T-helper 2 cell treated with Interferon-gamma antibody and Interleukin-4, amounts not matched to agents 5 μg/mL and 100 μg/mL, for 36 hours (primary cell): ENCODE measurements around the gene RCAN2.

Experiments used
- DNase-seq: peaks from one replicate; pipeline ENCODE4 v3.0.0; 2021; ENCODE audit warnings: low spot score
- H3K27ac Mint-ChIP-seq: one replicate; pipeline ENCODE4 v1.8.0; 2021; ENCODE audit warnings: mild to moderate bottlenecking, mixed read lengths
- H3K27me3 Mint-ChIP-seq: one replicate; pipeline ENCODE4 v1.8.0; 2021; ENCODE audit warnings: low read depth, mixed read lengths
- H3K36me3 Mint-ChIP-seq: one replicate; pipeline ENCODE4 v1.8.0; 2021; ENCODE audit warnings: low read depth, mixed read lengths
- H3K4me1 Mint-ChIP-seq: one replicate; pipeline ENCODE4 v1.8.0; 2021; ENCODE audit warnings: low read depth, mixed read lengths
- H3K4me3 Mint-ChIP-seq: one replicate; pipeline ENCODE4 v1.8.0; 2022; ENCODE audit warnings: mild to moderate bottlenecking, moderate library complexity, mixed read lengths
- H3K9me3 Mint-ChIP-seq: one replicate; pipeline ENCODE4 v1.8.0; 2021; ENCODE audit warnings: mixed read lengths

Gene RCAN2

DNA sequence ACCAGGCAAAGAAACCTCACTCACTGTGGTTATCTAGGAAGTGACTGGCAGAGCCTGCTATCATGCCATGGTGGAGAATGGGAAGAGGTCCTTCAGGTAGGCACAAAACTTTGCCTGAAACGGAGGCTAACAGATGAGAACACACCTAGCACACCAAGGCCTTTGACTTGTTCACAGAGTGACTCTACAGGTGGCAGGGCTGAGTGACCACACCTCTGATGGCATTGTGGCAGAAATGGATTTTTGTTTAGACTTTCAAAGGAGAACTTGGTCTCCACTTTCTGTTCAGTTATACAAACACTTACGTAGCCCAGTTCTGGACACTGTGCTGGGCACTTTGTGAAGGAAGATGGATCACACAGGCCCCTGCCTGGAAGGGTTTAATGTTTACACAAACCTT lies 204.2 kb downstream of the RCAN2 start:
- Mint-ChIP-seq H3K4me3 (no peak overlapping the region), H3K9me3 (no peaks in the 10 kb centered on the region), H3K4me1 (peaks cover 2% of the 10 kb centered on the region), H3K27me3 (peaks cover 24% of the 10 kb centered on the region), H3K36me3 (no peaks in the 10 kb centered on the region), H3K27ac (no peak overlapping the region)
- DNase-seq: no peak

GRCh38 chr6:46284475-46284874 lies 206.8 kb downstream of the RCAN2 start:
- Mint-ChIP-seq H3K36me3 (no peaks in the 10 kb centered on the region), H3K27ac (no peak overlapping the region), H3K9me3 (no peaks in the 10 kb centered on the region), H3K27me3 (peaks cover 17% of the 10 kb centered on the region), H3K4me3 (no peak overlapping the region), H3K4me1 (peaks cover 2% of the 10 kb centered on the region)
- DNase-seq: no peak

DNA sequence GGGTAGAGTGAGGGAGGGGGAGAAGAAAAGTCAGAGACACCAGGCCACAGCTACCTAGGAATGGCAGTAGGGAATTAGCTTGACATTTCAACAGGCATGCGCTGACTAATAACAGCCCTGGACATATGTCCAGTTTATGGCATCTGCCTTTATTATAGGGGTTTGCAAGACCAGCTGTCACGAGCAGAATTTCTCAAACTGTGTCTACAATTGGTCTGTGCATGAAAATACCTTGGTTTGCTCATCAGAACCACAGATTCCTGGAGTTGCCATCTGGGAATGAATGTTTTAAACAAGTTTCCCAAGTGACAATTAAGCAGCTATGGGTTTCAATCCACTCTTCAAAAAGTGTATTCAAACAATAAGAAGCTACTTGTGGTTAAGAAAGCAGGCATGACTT lies 210.1 kb downstream of the RCAN2 start:
- H3K4me1 Mint-ChIP-seq: no peaks in the 10 kb centered on the region
- no peaks in the 10 kb centered on the region for H3K36me3 Mint-ChIP-seq
- H3K27ac Mint-ChIP-seq: no peak overlapping the region
- no peak for DNase-seq
- H3K4me3 Mint-ChIP-seq: no peak overlapping the region
- no peaks in the 10 kb centered on the region for H3K9me3 Mint-ChIP-seq
- peaks cover 16% of the 10 kb centered on the region for H3K27me3 Mint-ChIP-seq

DNA sequence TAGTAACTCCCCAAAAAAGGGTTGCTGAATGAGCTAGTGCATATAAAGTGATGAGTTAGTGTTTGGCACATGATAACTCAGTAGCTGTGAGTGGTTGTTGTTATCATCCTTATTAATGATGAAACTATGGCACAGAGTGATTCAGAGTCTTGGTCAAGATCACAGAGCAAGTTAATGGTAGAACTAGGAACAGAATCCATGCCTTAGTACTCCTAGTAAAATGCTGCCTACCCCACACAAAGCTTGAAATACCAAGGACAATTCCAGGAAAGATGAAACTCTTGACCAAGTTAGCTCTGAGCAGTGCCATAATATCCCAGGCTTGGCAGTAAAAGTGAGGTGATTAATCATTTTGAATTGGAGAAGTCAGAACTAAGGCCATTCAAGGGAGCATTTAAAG lies 211.4 kb downstream of the RCAN2 start:
- H3K27me3 Mint-ChIP-seq: peaks cover 20% of the 10 kb centered on the region
- no peaks in the 10 kb centered on the region for H3K36me3 Mint-ChIP-seq
- H3K27ac Mint-ChIP-seq: no peak overlapping the region
- H3K4me1 Mint-ChIP-seq: no peaks in the 10 kb centered on the region
- H3K4me3 Mint-ChIP-seq: no peak overlapping the region
- no peaks in the 10 kb centered on the region for H3K9me3 Mint-ChIP-seq
- DNase-seq: no peak

DNA sequence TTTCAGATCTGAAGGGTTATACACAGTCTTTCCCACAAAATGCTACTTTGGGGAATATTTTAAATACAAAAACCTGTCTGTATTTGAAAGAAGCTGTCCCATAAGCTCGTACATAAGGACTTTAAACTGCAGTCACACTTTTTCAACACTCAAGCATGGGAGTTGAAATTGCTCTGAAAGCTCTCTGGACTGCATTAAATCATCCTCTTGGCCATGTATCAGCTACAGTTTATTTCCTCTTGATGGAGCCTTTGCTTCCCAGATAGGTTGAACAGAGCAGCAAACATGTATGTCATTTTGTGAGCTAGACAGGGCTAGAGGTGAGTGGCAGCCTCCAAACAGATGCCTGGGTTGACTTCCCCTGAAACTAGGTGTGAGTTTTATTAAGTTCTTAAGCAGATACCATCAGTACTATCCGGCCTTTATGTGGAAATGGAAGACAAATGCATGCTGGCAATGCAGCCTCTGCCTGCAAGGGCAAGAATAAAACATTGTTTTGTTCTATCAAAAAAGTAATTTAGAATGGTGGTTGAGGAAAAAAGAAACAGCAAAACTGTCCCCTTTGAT lies 214.6 kb downstream of the RCAN2 start:
- H3K9me3 Mint-ChIP-seq: no peaks in the 10 kb centered on the region
- no peaks in the 10 kb centered on the region for H3K36me3 Mint-ChIP-seq
- DNase-seq: no peak
- peaks cover 25% of the 10 kb centered on the region for H3K27me3 Mint-ChIP-seq
- H3K27ac Mint-ChIP-seq: no peak overlapping the region
- H3K4me3 Mint-ChIP-seq: no peak overlapping the region
- H3K4me1 Mint-ChIP-seq: no peaks in the 10 kb centered on the region

GRCh38 chr6:46274502-46274901 lies 216.7 kb downstream of the RCAN2 start:
- DNase-seq: no peak
- Mint-ChIP-seq H3K36me3 (no peaks in the 10 kb centered on the region), H3K4me1 (no peaks in the 10 kb centered on the region), H3K27ac (no peak overlapping the region), H3K9me3 (no peaks in the 10 kb centered on the region), H3K4me3 (no peak overlapping the region), H3K27me3 (peaks cover 19% of the 10 kb centered on the region)

GRCh38 chr6:46273911-46274310 lies 217.3 kb downstream of the RCAN2 start:
- Mint-ChIP-seq H3K9me3 (no peaks in the 10 kb centered on the region), H3K27ac (no peak overlapping the region), H3K4me3 (no peak overlapping the region), H3K4me1 (no peaks in the 10 kb centered on the region), H3K36me3 (no peaks in the 10 kb centered on the region), H3K27me3 (peaks cover 17% of the 10 kb centered on the region)
- no peak for DNase-seq

GRCh38 chr6:46271728-46272127 lies 219.5 kb downstream of the RCAN2 start:
- no peaks in the 10 kb centered on the region for H3K9me3 Mint-ChIP-seq
- DNase-seq: no peak
- no peaks in the 10 kb centered on the region for H3K36me3 Mint-ChIP-seq
- no peaks in the 10 kb centered on the region for H3K4me1 Mint-ChIP-seq
- no peak overlapping the region for H3K27ac Mint-ChIP-seq
- H3K4me3 Mint-ChIP-seq: no peak overlapping the region
- peaks cover 15% of the 10 kb centered on the region for H3K27me3 Mint-ChIP-seq

DNA sequence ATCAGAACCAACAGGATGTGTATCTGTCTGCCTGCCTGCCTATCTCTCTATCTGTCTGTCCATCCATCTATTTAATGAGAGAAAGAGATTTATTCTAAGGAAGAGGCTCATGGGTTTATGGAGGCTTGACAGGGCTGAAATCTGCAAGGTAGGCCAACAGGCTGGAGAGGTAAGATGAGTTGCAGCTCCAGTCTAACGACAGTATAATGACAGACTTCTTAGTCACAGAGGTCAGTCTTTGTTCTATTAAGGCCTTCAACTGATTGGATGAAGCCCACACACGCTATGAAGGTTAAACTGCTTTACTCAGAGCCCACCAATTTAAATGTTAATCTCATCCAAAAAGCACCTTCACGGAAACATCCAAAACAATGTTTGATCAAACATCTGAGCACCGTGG lies 220.1 kb downstream of the RCAN2 start:
- Mint-ChIP-seq H3K4me3 (no peak overlapping the region), H3K27ac (no peak overlapping the region), H3K9me3 (no peaks in the 10 kb centered on the region), H3K36me3 (no peaks in the 10 kb centered on the region), H3K27me3 (peaks cover 14% of the 10 kb centered on the region), H3K4me1 (no peaks in the 10 kb centered on the region)
- no peak for DNase-seq

DNA sequence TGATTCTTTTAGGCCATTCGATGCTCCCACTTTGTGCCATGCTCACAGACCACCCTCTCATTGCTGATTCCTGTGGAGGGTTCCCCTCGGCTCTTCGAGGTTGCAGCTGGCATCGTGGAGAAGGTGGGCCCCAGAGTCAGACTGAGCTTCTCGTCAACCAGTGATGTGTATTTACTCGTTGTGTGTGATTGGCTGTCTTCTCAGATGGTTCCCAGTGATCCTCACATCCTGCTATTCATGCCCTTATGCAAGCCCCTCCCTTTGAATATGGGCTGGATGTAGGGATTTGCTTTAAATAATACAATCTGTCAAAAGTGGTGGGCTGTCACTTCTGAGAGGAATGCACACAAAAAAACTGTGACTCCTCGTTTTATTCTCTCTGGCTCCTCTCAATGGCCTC lies 220.9 kb downstream of the RCAN2 start:
- no peaks in the 10 kb centered on the region for H3K36me3 Mint-ChIP-seq
- H3K27ac Mint-ChIP-seq: no peak overlapping the region
- no peaks in the 10 kb centered on the region for H3K4me1 Mint-ChIP-seq
- H3K9me3 Mint-ChIP-seq: no peaks in the 10 kb centered on the region
- no peak for DNase-seq
- no peak overlapping the region for H3K4me3 Mint-ChIP-seq
- peaks cover 10% of the 10 kb centered on the region for H3K27me3 Mint-ChIP-seq

DNA sequence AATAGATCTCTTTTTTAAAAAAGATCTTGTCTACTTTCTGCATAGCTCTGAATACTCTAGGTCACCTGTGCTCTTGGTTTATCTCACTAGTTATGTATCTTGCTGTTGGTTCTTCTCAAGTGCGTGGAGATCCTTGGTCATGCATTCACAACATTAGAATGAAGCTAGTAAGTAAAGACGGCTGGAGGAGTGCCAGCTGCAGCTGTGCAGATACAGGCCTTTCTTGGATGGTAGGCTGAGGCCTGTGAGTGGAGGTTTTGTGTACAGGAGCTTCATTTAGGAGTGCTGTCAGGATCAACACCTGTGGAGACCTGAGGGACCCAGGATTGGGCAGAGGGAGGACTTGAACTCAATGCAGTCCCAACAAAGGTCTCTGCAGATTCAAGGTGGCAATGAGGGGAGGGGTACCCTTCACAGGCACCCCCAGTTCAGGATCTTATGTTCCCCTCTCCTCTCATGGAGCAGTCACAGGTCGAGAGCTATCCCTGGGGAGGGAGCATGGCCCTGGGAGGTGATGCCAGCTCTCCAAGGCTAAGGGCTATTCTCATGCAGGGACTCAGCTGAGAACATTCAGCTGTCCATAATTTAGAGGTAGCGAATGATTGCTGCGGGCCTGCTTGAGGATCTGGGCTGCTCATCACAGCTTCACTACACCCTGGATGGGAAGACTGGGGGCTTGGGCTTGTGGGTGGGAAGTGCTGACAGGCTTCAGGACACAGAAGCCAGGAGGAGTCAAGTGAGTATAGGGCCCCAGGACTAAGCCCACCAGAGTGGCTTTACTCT lies 221.6 kb downstream of the RCAN2 start:
- Mint-ChIP-seq H3K4me3 (no peak overlapping the region), H3K27me3 (peaks cover 10% of the 10 kb centered on the region), H3K9me3 (no peaks in the 10 kb centered on the region), H3K4me1 (no peaks in the 10 kb centered on the region), H3K36me3 (no peaks in the 10 kb centered on the region), H3K27ac (no peak overlapping the region)
- no peak for DNase-seq

DNA sequence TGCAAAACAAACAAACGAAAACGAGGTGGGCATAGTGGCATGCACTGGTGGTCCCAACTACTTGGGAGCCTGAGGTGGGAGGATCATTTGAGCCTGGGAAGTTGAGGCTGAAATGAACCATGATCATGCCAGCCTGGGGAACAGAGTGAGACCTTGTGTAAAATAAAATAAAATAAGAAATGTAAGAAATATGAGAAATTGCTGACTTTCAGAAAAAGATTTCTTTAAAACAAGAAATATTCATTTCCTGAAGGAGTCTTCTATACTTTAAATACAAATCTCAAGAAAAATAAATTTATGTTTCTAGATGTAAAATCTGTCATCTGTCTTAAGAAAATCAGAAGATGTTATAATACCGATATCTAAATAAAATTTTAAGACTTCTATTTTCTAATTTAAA lies 223.7 kb downstream of the RCAN2 start:
- H3K27ac Mint-ChIP-seq: no peak overlapping the region
- H3K4me1 Mint-ChIP-seq: no peaks in the 10 kb centered on the region
- H3K9me3 Mint-ChIP-seq: no peaks in the 10 kb centered on the region
- H3K4me3 Mint-ChIP-seq: no peak overlapping the region
- no peak for DNase-seq
- H3K36me3 Mint-ChIP-seq: no peaks in the 10 kb centered on the region
- H3K27me3 Mint-ChIP-seq: peaks cover 4% of the 10 kb centered on the region

- no peaks in the 10 kb centered on the region for H3K36me3 Mint-ChIP-seq
- H3K27ac Mint-ChIP-seq: no peak overlapping the region
- no peak overlapping the region for H3K4me3 Mint-ChIP-seq
- H3K27me3 Mint-ChIP-seq: peaks cover 9% of the 10 kb centered on the region
- no peaks in the 10 kb centered on the region for H3K9me3 Mint-ChIP-seq
- no peaks in the 10 kb centered on the region for H3K4me1 Mint-ChIP-seq
- no peak for DNase-seq
Measured at GRCh38 chr6:46265373-46265772, 225.9 kb downstream of the RCAN2 start.

- Mint-ChIP-seq H3K9me3 (no peaks in the 10 kb centered on the region), H3K27ac (no peak overlapping the region), H3K4me3 (no peak overlapping the region), H3K4me1 (no peaks in the 10 kb centered on the region), H3K27me3 (peaks cover 12% of the 10 kb centered on the region), H3K36me3 (no peaks in the 10 kb centered on the region)
- DNase-seq: no peak
Measured at GRCh38 chr6:46263707-46264086, 227.6 kb downstream of the RCAN2 start.
